Endothelial cell of umbilical vein (primary cell): Measurements from ENCODE around the gene MDH2. TPM values are rescaled to one million over a fixed set of nuclear protein-coding genes. Genes with fewer than 3 reads are reported as not detected.

Experiments used
- BruUV-seq: library from RNA; stranded (reverse); fragments of 400-500 nt; replicated peaks from 2 replicates; lab custom pipeline; 2021; lab: Mats Ljungman, UMichigan
- CTCF ChIA-PET: fragments of 300-600, 350-600 bp; sonication (Branson Sonifier 250); formaldehyde crosslinking; loops from one replicate; lab custom pipeline; 2021; ENCODE audit warnings: antibody characterized with exemption, inconsistent platforms; lab: Charles Lee
- POLR2A ChIA-PET: fragments of 300-600, 350-600 bp; sonication (Branson Sonifier 250); formaldehyde crosslinking; loops from one replicate; lab custom pipeline; 2021; ENCODE audit warnings: antibody characterized with exemption, inconsistent platforms; lab: Charles Lee
- DNase-seq: peaks from one replicate; pipeline ENCODE4 v3.0.0-alpha.2; 2011; ENCODE audit warnings: low read depth, low spot score
- FAIRE-seq: peaks from 2 replicates; lab custom pipeline; 2011; peaks lifted over from hg19 to GRCh38; lab: Jason Lieb, UNC
- H2AFZ ChIP-seq: 2 replicates; pipeline ENCODE4 v1.6.0; 2012; ENCODE audit warnings: low read depth, low read length, control low read depth, inconsistent platforms
- H3K27ac ChIP-seq: 2 replicates; pipeline ENCODE4 v1.5.1; 2011; ENCODE audit warnings: low read depth, mild to moderate bottlenecking, control low read depth, low read length, moderate library complexity; ENCODE audit not compliant: insufficient read depth
- H3K27me3 ChIP-seq, 2 experiments: 2 replicates each; pipeline versions ENCODE4 v1.6.0 to v1.6.1; 2011; ENCODE audit warnings: low read length in 2 of 2, mixed read lengths in 1 of 2; ENCODE audit not compliant: control insufficient read depth in 2 of 2, insufficient read depth in 2 of 2
- H3K36me3 ChIP-seq, 2 experiments: 2 replicates in 1 of 2; 3 replicates in 1 of 2; pipeline ENCODE4 v1.5.1; 2011; ENCODE audit warnings: low read length in 2 of 2, mild to moderate bottlenecking in 1 of 2, moderate library complexity in 1 of 2; ENCODE audit not compliant: control insufficient read depth in 2 of 2, insufficient read depth in 2 of 2; ENCODE audit errors: extremely low read depth in 1 of 2
- H3K4me1 ChIP-seq: 3 replicates; pipeline ENCODE4 v1.5.1; 2011; ENCODE audit warnings: mild to moderate bottlenecking, low read length; ENCODE audit not compliant: control insufficient read depth, insufficient read depth; ENCODE audit errors: extremely low read depth
- H3K4me2 ChIP-seq: 2 replicates; pipeline ENCODE4 v1.6.1; 2011; ENCODE audit warnings: low read length, control low read depth, mixed read lengths; ENCODE audit not compliant: insufficient read depth
- H3K4me3 ChIP-seq, 3 experiments: fragments of 200-600 bp in 1 of 3; sonication (generic), shearing (Covaris generic) in 1 of 3; replicated peaks in 1 of 3; 2 replicates each; pipeline ENCODE4 v1.5.1; 2011 to 2016; ENCODE audit warnings: control low read depth in 3 of 3, low read length in 3 of 3, mild to moderate bottlenecking in 2 of 3, inconsistent platforms in 1 of 3, low read depth in 1 of 3, moderate library complexity in 1 of 3; ENCODE audit not compliant: insufficient read depth in 1 of 3
- H3K79me2 ChIP-seq: 2 replicates; pipeline ENCODE4 v1.6.0; 2012; ENCODE audit warnings: low read length, inconsistent platforms; ENCODE audit not compliant: control insufficient read depth, insufficient read depth
- H3K9ac ChIP-seq: replicated peaks from 2 replicates; pipeline ENCODE3; 2011; ENCODE audit warnings: low read length, control low read depth; ENCODE audit not compliant: insufficient read depth; ENCODE audit errors: extremely low read depth
- H3K9me1 ChIP-seq: replicated peaks from 3 replicates; pipeline ENCODE4 v1.6.0; 2011; ENCODE audit warnings: mild to moderate bottlenecking, low read length; ENCODE audit not compliant: control insufficient read depth, insufficient read depth; ENCODE audit errors: extremely low read depth
- H3K9me3 ChIP-seq: replicated peaks from 2 replicates; pipeline ENCODE4 v1.5.1; 2012; ENCODE audit warnings: low read length, inconsistent platforms; ENCODE audit not compliant: control insufficient read depth, insufficient read depth
- H4K20me1 ChIP-seq: replicated peaks from 2 replicates; pipeline ENCODE3; 2011; ENCODE audit warnings: mild to moderate bottlenecking, low read length; ENCODE audit not compliant: control insufficient read depth, insufficient read depth; ENCODE audit errors: extremely low read depth
- EZH2 ChIP-seq: IDR thresholded peaks from 2 replicates; pipeline ENCODE4 v1.6.1; 2012; ENCODE audit warnings: borderline replicate concordance, low read depth, mild to moderate bottlenecking, moderate library complexity, low read length, inconsistent platforms; ENCODE audit not compliant: severe bottlenecking
- FOS ChIP-seq: IDR thresholded peaks from 2 replicates; pipeline ENCODE4 v1.6.1; 2011; ENCODE audit warnings: mild to moderate bottlenecking, low read length, moderate library complexity, borderline replicate concordance; ENCODE audit not compliant: insufficient read depth
- GATA2 ChIP-seq: IDR thresholded peaks from 2 replicates; pipeline ENCODE4 v1.7.0; 2011; ENCODE audit warnings: low read depth, mild to moderate bottlenecking, moderate library complexity, mixed read lengths, low read length; ENCODE audit not compliant: insufficient read length, insufficient read depth
- MYC ChIP-seq: IDR thresholded peaks from one replicate; pipeline ENCODE4 v1.6.1; 2011; ENCODE audit warnings: mild to moderate bottlenecking, low read depth, low read length
- POLR2AphosphoS5 ChIP-seq: IDR thresholded peaks from 2 replicates; pipeline ENCODE4 v1.6.1; 2012; ENCODE audit warnings: low read depth, mild to moderate bottlenecking, control low read depth, low read length, moderate library complexity; ENCODE audit not compliant: insufficient read depth
- dilution Hi-C: fragments of 300-500 bp; cut with MboI; formaldehyde crosslinking; loops from one replicate; pipeline ENCODE4 v1.15.0; 2019; ENCODE audit warnings: low sequenced_read_pairs; ENCODE audit not compliant: extremely low pct_ligation_motif_present
- intact Hi-C: fragments of 100-400 bp; cut with micrococcal nuclease; formaldehyde crosslinking; loops from one replicate; pipeline ENCODE4 v1.10.0; 2022
- polyA plus RNA-seq, 4 experiments: library from polyadenylated mRNA; depleted of rRNA in 3 of 4; stranded (reverse) in 3 of 4; unstranded in 1 of 4; fragments of >200 nt; gene quantifications; 2 replicates each; pipeline versions ENCODE4 v1.2.1 to v1.2.3, GENCODE V29; 2011 to 2012; ENCODE audit warnings: missing spikeins in 1 of 4
- total RNA-seq: library from RNA; stranded (reverse); gene quantifications from 2 replicates; pipeline ENCODE4 v1.2.3, GENCODE V29; 2021
- TF ChIP-seq, protein P1 (sequence below): IDR thresholded peaks from 2 replicates; pipeline ENCODE4 v1.6.1; 2011; ENCODE audit not compliant: insufficient read depth, insufficient read length
- TF ChIP-seq, protein P2 (sequence below), 2 donors: IDR thresholded peaks; 1 replicate in 1 of 2; 2 replicates in 1 of 2; pipeline ENCODE4 v1.5.1; 2011; ENCODE audit warnings: low read length in 2 of 2, mild to moderate bottlenecking in 2 of 2, moderate library complexity in 2 of 2, control low read depth in 1 of 2, inconsistent platforms in 1 of 2, low read depth in 1 of 2; ENCODE audit not compliant: insufficient read depth in 1 of 2; ENCODE audit errors: extremely low read depth in 1 of 2

The MDH2 gene
- total and polyA plus RNA-seq, 2 donors (not counting 3 experiments of a cell fraction or from before 2014, with no cell fraction given), result 123 to 175 TPM

DNA sequence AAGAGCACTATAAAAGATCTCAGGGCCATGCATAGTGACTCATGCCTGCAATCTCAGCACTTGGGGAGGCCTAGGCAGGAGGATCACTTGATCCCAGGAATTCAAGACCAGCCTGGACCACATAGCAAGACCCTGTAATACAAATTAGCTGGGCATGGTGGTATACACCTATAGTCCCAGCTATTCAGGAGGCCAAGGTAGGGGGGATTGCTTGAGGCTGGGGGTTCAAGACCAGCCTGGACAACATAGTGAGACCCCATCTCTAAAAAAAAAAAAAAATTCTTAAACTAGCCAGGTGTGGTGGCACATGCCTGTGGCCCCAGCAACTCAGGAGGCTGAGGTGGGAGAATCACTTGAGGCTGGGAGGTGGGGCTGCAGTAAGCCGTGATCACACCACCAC, 15.9 kb upstream of the MDH2 start:
- Histone ChIP-seq H3K27ac (no peak overlapping the region), H3K4me2 (no peak overlapping the region), H3K79me2 (no peaks in the 10 kb centered on the region), H3K4me3 (no peak overlapping the region), H3K4me1 (no peaks in the 10 kb centered on the region), H4K20me1 (no peaks in the 10 kb centered on the region), H3K27me3 (no peaks in the 10 kb centered on the region), H3K9me3 (no peaks in the 10 kb centered on the region), H3K9me1 (no peaks in the 10 kb centered on the region), H2AFZ (no peak overlapping the region), H3K36me3 (peaks cover 0 to 4% of the 10 kb centered on the region in 2 experiments), H3K9ac (no peak overlapping the region)
- CTCF ChIA-PET, result no interaction called here
- DNase-seq (no peak), FAIRE-seq (no peak)
- no peak for TF ChIP-seq MYC
- no peak for TF ChIP-seq EZH2
- no peak for TF ChIP-seq POLR2AphosphoS5
- TF ChIP-seq GATA2, result no peak
- TF ChIP-seq, protein P1, sequence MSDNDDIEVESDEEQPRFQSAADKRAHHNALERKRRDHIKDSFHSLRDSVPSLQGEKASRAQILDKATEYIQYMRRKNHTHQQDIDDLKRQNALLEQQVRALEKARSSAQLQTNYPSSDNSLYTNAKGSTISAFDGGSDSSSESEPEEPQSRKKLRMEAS, result no peak
- TF ChIP-seq, protein P2, sequence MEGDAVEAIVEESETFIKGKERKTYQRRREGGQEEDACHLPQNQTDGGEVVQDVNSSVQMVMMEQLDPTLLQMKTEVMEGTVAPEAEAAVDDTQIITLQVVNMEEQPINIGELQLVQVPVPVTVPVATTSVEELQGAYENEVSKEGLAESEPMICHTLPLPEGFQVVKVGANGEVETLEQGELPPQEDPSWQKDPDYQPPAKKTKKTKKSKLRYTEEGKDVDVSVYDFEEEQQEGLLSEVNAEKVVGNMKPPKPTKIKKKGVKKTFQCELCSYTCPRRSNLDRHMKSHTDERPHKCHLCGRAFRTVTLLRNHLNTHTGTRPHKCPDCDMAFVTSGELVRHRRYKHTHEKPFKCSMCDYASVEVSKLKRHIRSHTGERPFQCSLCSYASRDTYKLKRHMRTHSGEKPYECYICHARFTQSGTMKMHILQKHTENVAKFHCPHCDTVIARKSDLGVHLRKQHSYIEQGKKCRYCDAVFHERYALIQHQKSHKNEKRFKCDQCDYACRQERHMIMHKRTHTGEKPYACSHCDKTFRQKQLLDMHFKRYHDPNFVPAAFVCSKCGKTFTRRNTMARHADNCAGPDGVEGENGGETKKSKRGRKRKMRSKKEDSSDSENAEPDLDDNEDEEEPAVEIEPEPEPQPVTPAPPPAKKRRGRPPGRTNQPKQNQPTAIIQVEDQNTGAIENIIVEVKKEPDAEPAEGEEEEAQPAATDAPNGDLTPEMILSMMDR (IDR thresholded peaks at IDR 0.05; ENCODE audit: extremely low read depth in 1 of 2, insufficient read depth in 1 of 2, low read depth in 1 of 2, low read length in 2 of 2), result no peak
- TF ChIP-seq FOS, result no peak
- intact Hi-C loops, result no loop called here
- dilution Hi-C loops, result no loop called here
- BruUV-seq, result no TSS peak
- POLR2A ChIA-PET, result no interaction called here
